Heart left ventricle (tissue), 13 donors: ENCODE measurements around the gene TCTN3.

ENCODE experiments used
- POLR2A ChIP-seq, 2 donors: fragments of 450-650 bp; IDR thresholded peaks; one replicate each; pipeline ENCODE4 v1.6.1; 2017; ENCODE audit warnings: antibody characterized with exemption in 2 of 2, mild to moderate bottlenecking in 2 of 2, moderate library complexity in 2 of 2
- TF ChIP-seq, protein P1 (sequence below), 12 donors: fragments of 200-600 bp; sonication (generic) in 4 of 12; IDR thresholded peaks; one replicate each; pipeline versions ENCODE4 v1.5.0 to v1.8.0; 2018 to 2022; ENCODE audit warnings: antibody characterized with exemption in 12 of 12, mild to moderate bottlenecking in 5 of 12
- donor health status: ischemic (EF 13 %, LVEDD 7.1; RV severe dilation, severe dysfunction).
- donor health status: DM: no; HTN: yes; CAD: no.
- donor health status: DM: no; HTN: no; CAD: no.
- donor health status: ischemic (EF 25% LVEDD 6.9; RV normal size, moderate dysfunction).
- donor health status: ischemic (EF 25% LVEDD 5.7; RV mildly dilated, moderate dysfunction).
- donor health status: ischemic (EF 35%, LVEDD 5.7; RV mildly dilated, moderate dysfunction).
- donor health status: nonischemic (EF 11% LVEDD 7.7; RV severe dilation, severe dysfunction).
- donor health status: DM: yes; HTN: yes; CAD: no.
- donor health status: PGD.
- donor health status: ischemic (EF 29% LVEDD 5.4; RV normal size, mild dysfunction).
- donor health status: nonischemic (EF 23%, LVEDD 6.1; RV moderate dilation, normal function).

DNA sequence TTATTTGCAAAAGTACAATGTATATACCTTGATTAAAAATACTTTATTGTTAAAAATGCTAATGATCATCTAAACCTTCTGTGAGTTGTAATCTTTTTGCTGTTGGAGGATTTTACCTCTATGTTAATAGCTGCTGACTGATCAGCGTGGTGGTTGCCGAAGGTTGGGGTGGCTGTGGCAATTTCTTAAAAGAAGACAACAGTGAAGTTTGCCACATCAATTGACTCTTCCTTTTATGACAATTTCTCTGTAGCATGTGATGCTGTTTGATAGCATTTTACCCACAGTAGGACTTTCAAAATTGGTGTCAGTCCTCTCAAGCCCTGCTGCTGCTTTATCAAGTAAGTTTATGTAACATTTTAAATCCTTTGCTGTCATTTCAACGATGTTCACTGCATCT lies 45.3 kb upstream of the TCTN3 start:
- TF ChIP-seq, protein P1, sequence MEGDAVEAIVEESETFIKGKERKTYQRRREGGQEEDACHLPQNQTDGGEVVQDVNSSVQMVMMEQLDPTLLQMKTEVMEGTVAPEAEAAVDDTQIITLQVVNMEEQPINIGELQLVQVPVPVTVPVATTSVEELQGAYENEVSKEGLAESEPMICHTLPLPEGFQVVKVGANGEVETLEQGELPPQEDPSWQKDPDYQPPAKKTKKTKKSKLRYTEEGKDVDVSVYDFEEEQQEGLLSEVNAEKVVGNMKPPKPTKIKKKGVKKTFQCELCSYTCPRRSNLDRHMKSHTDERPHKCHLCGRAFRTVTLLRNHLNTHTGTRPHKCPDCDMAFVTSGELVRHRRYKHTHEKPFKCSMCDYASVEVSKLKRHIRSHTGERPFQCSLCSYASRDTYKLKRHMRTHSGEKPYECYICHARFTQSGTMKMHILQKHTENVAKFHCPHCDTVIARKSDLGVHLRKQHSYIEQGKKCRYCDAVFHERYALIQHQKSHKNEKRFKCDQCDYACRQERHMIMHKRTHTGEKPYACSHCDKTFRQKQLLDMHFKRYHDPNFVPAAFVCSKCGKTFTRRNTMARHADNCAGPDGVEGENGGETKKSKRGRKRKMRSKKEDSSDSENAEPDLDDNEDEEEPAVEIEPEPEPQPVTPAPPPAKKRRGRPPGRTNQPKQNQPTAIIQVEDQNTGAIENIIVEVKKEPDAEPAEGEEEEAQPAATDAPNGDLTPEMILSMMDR (IDR thresholded peaks at IDR 0.05): no peak
- no peak for TF ChIP-seq POLR2A (IDR thresholded peaks at IDR 0.05)
